ENCODE data around the gene EXOSC1. TPM values are rescaled to one million over a fixed set of nuclear protein-coding genes. Genes with fewer than 3 reads are reported as not detected.

EXOSC1 gene
- polyA plus RNA-seq, 1 experiment, result 47.6 TPM

- POLR2A ChIA-PET, result no interaction called here
- Histone ChIP-seq H3K27ac (ENCODE audit: low read depth, low read length) (no peak overlapping the region), H3K9me3 (ENCODE audit: control insufficient read depth, insufficient read depth, low read length) (no peaks in the 10 kb centered on the region), H3K27me3 (ENCODE audit: control insufficient read depth, insufficient read depth, low read length) (no peaks in the 10 kb centered on the region), H3K4me3 (ENCODE audit: low read depth, low read length) (no peak overlapping the region)
- TF ChIP-seq CTCF (IDR thresholded peaks at IDR 0.05; ENCODE audit: low read depth, low read length), result no peak
- CTCF ChIA-PET, result no interaction called here
- no peak for DNase-seq (ENCODE audit: low read depth, low spot score)
These were observed 40.0 kb upstream of the EXOSC1 start for GRCh38 chr10:97485647-97486281.

- TF ChIP-seq CTCF (IDR thresholded peaks at IDR 0.05; ENCODE audit: low read depth, low read length), result no peak
- Histone ChIP-seq H3K27ac (ENCODE audit: low read depth, low read length) (no peak overlapping the region), H3K27me3 (ENCODE audit: control insufficient read depth, insufficient read depth, low read length) (no peaks in the 10 kb centered on the region), H3K9me3 (ENCODE audit: control insufficient read depth, insufficient read depth, low read length) (no peaks in the 10 kb centered on the region), H3K4me3 (ENCODE audit: low read depth, low read length) (no peak overlapping the region)
- ChIA-PET POLR2A (interaction anchor here (0.6 kb wide), 1 partner anchor 60 kb away, joined by 5 read pairs; no protein-coding TSS in a partner anchor), CTCF (interaction anchor here (0.6 to 1.6 kb wide), 3 partner anchors 16 to 69 kb away, joined by 3 to 5 read pairs (median 4); no protein-coding TSS in a partner anchor)
- DNase-seq (ENCODE audit: low read depth, low spot score), result no peak
These were observed 38.1 kb upstream of the EXOSC1 start for GRCh38 chr10:97483921-97484320.

- no peak for DNase-seq (ENCODE audit: low read depth, low spot score)
- Histone ChIP-seq H3K27ac (ENCODE audit: low read depth, low read length) (no peak overlapping the region), H3K27me3 (ENCODE audit: control insufficient read depth, insufficient read depth, low read length) (no peaks in the 10 kb centered on the region), H3K9me3 (ENCODE audit: control insufficient read depth, insufficient read depth, low read length) (no peaks in the 10 kb centered on the region), H3K4me3 (ENCODE audit: low read depth, low read length) (no peak overlapping the region)
- POLR2A ChIA-PET, result no interaction called here
- no peak for TF ChIP-seq CTCF (IDR thresholded peaks at IDR 0.05; ENCODE audit: low read depth, low read length)
- CTCF ChIA-PET, result interaction anchor here (1.3 to 1.6 kb wide), 2 partner anchors 19 to 70 kb away, joined by 4 to 5 read pairs; no protein-coding TSS in a partner anchor
These were observed 37.7 kb upstream of the EXOSC1 start for GRCh38 chr10:97483506-97483905.

GRCh38 chr10:97482381-97482780, 36.6 kb upstream of the EXOSC1 start:
- no peak for TF ChIP-seq CTCF (IDR thresholded peaks at IDR 0.05; ENCODE audit: low read depth, low read length)
- ChIA-PET CTCF (interaction anchor here (1.1 to 1.6 kb wide), 2 partner anchors 62 to 71 kb away, joined by 4 to 5 read pairs; no protein-coding TSS in a partner anchor), POLR2A (no interaction called here)
- Histone ChIP-seq H3K27me3 (ENCODE audit: control insufficient read depth, insufficient read depth, low read length) (no peaks in the 10 kb centered on the region), H3K9me3 (ENCODE audit: control insufficient read depth, insufficient read depth, low read length) (no peaks in the 10 kb centered on the region), H3K4me3 (ENCODE audit: low read depth, low read length) (no peak overlapping the region), H3K27ac (ENCODE audit: low read depth, low read length) (no peak overlapping the region)
- DNase-seq (ENCODE audit: low read depth, low spot score), result no peak

GRCh38 chr10:97481071-97481470, 35.3 kb upstream of the EXOSC1 start:
- DNase-seq (ENCODE audit: low read depth, low spot score), result no peak
- Histone ChIP-seq H3K4me3 (ENCODE audit: low read depth, low read length) (no peak overlapping the region), H3K9me3 (ENCODE audit: control insufficient read depth, insufficient read depth, low read length) (no peaks in the 10 kb centered on the region), H3K27me3 (ENCODE audit: control insufficient read depth, insufficient read depth, low read length) (no peaks in the 10 kb centered on the region), H3K27ac (ENCODE audit: low read depth, low read length) (no peak overlapping the region)
- TF ChIP-seq CTCF (IDR thresholded peaks at IDR 0.05; ENCODE audit: low read depth, low read length), result no peak
- CTCF ChIA-PET, result interaction anchor here (0.9 to 1.1 kb wide), 2 partner anchors 17 to 63 kb away, joined by 3 to 4 read pairs; no protein-coding TSS in a partner anchor
- POLR2A ChIA-PET, result no interaction called here
